Putamen (tissue), 1 donor: Measurements from ENCODE around the gene H1-8.
"Not testable (repeated sequence)": the region's sequence is repeated elsewhere in the genome, so short reads cannot be mapped to it uniquely, and the experiment has no call there.

Source experiments
- DNase-seq: peaks from one replicate; pipeline ENCODE4 v3.0.0-alpha.2; 2016; ENCODE audit warnings: low spot score

H1-8 gene

DNA sequence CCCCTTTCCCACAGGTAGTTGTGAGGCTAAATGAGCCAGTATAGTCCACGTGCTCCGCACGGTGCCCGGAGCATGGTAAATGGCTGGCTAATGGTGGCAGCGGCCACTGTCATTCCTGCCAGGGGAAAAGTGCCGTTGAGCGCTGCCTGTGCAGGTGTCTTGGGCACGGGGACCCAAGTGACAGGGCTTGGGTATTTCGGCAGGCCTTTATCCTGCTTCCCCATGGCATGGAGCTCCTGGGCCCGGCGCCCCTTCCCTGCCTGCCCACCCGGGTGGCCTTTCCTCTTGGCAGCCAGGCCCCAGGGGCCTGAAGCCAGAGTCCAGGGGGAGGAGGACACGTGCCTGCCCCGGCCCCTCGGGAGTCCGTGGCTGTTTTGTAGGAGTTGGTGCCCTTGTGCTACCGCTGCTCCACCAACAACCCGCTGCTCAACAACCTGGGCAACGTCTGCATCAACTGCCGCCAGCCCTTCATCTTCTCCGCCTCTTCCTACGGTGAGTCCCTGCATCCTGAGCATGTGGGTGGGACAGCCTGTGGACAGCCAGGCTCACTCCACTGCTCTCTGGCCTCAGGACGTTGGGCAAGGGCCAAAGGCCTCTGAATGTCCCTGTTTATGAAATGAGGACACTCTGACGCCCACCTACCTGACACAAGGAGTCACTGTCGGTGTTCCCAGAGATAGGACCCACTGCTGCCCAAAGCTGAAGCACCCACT, 27.7 kb upstream of the H1-8 start:
- DNase-seq: not testable (repeated sequence)

DNA sequence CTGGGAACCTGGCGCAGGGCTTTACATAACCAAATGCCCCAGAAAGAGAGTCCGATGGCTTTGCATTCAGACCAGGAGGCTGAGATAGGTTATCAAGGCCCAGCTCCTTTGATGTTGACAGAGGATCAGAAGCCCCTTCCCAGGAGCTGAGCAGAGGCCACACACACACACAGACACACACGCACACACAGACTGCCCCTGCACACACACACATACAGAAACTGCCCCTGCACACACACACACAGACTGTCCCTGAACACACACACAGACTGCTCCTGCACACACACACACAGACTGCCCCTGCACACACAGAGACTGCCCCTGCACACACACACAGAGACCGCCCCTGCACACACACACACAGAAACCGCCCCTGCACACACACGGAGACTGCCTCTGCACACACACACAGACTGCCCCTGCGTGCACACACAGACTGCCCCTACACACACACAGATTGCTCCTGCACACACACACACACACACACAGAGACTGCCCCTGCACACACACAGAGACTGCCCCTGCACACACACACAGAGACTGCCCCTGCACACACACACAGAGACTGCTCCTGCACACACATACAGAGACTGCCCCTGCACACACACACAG, 27.0 kb upstream of the H1-8 start:
- DNase-seq: not testable (repeated sequence)

DNA sequence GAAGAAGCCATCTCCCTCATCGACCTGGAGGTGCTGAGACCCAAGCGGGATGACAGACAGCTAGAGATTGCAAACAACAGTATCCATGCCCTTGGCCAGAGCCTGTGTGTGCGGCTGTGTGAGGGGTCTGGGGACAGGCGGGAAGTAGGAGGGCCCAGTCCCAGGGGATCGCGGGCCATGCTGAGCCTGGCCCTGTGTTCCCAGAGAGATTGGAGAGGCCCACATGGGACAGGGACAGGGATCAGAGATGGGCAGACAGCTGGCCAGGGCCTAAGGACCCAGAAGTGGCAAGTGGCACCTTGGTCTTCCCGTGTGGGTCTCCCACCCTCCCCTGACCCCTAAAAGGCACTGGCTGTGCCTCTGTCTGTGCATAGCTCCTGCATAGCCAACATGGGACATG, 25.5 kb upstream of the H1-8 start:
- DNase-seq: no peak

DNA sequence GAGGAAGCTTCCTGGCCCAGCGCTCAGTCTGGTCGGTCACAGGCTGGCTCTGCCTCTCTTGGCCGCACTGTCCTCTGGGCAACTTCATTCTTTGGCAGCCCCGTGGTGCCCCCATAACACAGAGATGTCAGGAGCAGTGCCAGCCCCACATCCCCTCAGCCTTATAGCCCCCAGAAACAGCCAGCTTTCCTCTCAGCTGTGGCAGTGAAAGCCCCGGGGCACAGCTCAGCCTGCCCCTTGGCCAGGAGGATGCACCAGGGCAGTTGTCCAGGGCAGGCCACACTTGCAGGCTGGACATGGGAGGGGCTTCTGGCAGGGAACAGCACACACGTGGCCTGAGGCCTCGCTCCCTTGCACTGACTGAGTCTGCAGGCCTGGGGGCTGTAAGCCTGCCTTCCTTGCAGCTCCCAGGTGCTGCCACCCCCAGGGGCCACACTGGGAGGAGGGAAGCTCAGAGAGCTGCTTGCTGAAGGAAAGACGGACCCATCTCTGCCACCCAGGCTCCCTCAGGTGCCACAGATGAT, 24.9 kb upstream of the H1-8 start:
- DNase-seq: no peak

DNA sequence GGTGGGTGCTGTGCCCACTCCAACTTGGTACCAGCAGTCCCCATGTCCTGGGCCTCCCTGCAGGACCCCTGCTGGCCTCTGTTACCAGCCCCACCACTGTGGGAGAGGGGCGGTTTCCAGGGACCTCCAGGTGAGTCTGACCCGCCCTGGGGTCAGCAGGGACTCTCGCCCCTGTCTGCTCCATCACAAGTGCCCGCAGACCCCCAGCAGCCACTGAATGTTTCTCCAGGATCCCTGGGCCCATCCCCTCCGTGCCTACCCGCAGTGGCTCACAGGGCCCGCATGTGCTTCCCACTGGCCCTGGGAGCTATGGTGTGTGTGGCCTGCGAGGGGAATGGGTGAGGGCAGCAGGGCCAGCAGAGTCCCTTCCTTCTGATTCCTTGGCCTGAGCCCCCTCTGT, 24.4 kb upstream of the H1-8 start:
- DNase-seq: no peak

- DNase-seq: no peak
These were observed 23.5 kb upstream of the H1-8 start for GRCh38 chr3:129519449-129519848.

DNA sequence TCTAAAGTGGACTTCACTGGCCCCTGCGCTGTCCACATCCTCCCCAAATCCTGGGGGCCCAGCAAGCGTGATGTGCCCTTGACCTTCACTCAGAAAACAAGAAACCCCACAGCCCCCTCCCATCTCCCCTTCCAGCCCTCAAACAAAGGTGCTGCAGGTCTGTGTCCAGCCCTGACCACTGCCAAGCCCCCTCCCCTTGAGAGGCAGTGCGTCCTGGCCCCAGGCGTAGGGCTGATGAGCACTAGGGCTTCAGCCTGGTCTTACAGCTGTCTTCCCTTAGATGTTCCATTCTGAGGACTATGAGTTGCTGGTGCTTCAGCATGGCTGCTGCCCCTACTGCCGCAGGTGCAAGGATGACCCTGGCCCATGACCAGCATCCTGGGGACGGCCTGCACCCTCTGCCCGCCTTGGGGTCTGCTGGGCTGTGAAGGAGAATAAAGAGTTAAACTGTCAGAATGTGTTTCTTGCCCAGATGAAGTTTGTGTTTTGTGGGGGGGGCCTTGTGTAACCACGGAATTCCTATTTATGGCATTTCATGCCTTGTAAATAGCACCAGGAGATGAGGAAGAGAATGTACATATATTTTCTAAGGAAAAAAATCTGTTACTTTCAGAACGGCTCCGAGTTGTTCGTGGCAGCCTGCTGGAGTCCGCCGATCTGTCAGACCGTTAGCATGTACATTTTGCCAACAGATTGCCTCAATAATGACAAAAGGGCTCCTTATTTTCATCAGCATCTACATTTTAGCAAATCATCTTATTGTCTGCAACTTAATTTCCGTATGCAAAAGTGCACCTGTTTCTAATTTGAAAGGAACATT, 22.9 kb upstream of the H1-8 start:
- DNase-seq: no peak

- DNase-seq: no peak
These were observed 22.0 kb upstream of the H1-8 start for GRCh38 chr3:129520960-129521359.

- DNase-seq: no peak
These were observed 21.4 kb upstream of the H1-8 start for GRCh38 chr3:129521611-129522010.

- DNase-seq: no peak
These were observed 20.0 kb upstream of the H1-8 start for GRCh38 chr3:129522953-129523352.

DNA sequence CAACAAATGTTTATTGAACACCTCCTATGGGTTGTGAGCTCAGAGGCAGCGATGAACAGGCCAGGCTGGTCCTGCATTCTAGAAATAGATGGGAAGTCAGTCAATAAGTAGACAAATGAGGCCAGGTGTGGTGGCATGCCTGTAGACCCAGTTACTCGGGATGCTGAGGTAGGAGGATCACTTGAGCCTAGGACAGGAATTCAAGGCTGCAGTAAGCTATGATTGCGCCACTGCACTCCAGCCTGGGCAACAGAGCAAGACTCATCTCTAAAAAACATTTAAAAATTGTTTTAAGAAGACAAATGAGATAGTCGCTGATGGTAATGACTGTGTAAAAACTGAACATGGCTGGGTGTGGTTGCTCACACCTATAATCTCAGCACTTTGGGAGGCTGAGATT, 18.9 kb upstream of the H1-8 start:
- DNase-seq: no peak

DNA sequence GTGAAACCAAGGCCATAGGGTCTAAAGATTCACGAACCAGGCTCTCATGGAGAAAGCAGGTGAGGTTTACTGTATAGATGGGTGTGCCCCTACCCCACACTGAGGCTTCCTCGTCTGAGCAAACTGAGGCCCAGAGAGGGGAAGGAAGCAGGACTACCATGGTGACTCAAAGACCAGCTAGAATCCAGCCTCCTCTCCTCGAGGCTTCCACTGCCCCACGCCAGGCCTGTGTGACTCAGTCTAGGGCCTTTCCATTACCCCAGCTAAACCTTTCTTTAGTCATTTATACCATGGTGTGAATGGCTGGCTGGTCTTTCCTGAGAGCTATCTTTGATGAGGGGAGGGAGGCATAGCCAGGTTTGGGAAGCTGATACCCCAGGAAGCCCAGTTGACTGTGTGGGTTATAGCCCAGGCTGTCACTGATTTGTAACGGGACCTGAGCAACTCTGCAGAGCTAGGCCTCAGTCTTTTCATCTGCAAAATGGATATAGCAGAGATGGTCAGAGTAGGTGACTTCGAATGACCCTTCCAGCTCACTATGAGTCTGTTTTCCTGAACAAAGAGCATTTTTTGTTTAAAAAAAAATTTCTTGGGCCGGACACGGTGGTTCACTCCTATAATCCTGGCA, 17.5 kb upstream of the H1-8 start:
- no peak for DNase-seq

DNA sequence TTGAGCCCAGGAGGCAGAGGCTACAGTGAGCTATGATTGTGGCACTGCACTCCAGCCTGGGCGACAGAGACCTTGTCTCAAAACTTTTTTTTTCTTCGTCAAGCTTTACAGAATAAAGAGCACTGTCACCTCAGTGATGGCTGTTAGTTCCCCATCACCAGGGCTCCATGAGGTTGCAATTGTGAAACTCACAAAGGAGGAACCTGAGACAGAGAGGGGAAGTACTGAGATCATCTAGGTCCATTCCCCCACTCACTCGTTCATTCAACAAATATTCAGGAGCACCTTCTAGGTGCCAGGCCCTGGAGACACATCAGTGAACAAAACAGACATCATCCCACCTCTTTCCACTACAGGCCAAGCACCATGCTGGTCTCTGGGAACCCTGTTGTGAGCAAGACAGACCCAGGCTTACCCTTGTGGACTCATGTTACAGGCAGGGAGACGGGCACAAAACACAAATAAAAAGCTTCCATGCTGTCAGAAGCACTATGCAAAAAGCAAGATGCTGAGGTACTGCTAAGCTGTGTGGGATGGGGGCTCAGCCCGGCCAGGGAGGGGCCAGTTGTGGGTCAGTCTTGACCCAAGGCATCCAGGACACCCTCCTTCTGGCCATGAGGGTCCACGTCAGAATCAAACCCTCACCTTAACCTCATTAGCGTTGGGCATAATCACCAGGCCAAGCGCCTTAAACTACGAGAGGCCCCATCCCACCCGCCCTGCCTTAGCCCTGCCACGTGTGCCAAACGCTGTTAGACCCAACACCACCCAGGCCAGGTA, 16.7 kb upstream of the H1-8 start:
- DNase-seq: no peak

DNA sequence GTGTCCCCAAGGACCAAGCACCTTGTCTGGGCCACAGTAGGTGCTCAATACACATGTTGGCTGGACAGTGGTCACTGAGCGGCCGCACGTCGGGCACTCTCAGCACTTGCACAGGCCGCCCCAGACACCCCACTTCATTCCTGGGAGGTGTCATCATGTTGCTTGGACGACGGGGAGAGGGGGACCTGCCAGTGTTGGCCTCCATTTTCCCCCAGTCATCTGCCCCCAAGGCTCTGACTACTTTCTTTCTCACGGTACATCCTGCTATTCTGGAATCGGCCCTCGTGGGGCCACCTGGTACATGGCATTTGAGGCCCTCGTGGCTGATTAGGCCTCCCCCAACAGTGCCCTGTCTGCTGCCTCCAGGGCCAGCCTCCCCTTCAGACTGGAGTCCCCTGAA, 15.7 kb upstream of the H1-8 start:
- DNase-seq: no peak

DNA sequence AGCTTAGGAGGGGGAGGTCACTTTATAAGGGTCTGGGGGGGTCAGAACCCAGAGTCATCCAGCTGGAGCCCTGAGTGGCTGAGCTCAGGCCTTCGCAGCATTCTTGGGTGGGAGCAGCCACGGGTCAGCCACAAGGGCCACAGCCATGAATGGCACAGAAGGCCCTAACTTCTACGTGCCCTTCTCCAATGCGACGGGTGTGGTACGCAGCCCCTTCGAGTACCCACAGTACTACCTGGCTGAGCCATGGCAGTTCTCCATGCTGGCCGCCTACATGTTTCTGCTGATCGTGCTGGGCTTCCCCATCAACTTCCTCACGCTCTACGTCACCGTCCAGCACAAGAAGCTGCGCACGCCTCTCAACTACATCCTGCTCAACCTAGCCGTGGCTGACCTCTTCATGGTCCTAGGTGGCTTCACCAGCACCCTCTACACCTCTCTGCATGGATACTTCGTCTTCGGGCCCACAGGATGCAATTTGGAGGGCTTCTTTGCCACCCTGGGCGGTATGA, 14.3 kb upstream of the H1-8 start, which contains the start of gene RHO:
TSS of gene RHO (plus strand) at position 51 of the 512 bp plus-strand sequence. CDS start at position 146, 95 bp downstream.
- DNase-seq: no peak

- DNase-seq: no peak
These were observed 13.4 kb upstream of the H1-8 start for GRCh38 chr3:129529436-129530210.

- DNase-seq: no peak
These were observed 12.7 kb upstream of the H1-8 start for GRCh38 chr3:129530251-129530791.

DNA sequence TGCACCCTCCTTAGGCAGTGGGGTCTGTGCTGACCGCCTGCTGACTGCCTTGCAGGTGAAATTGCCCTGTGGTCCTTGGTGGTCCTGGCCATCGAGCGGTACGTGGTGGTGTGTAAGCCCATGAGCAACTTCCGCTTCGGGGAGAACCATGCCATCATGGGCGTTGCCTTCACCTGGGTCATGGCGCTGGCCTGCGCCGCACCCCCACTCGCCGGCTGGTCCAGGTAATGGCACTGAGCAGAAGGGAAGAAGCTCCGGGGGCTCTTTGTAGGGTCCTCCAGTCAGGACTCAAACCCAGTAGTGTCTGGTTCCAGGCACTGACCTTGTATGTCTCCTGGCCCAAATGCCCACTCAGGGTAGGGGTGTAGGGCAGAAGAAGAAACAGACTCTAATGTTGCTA, 12.2 kb upstream of the H1-8 start:
- no peak for DNase-seq

DNA sequence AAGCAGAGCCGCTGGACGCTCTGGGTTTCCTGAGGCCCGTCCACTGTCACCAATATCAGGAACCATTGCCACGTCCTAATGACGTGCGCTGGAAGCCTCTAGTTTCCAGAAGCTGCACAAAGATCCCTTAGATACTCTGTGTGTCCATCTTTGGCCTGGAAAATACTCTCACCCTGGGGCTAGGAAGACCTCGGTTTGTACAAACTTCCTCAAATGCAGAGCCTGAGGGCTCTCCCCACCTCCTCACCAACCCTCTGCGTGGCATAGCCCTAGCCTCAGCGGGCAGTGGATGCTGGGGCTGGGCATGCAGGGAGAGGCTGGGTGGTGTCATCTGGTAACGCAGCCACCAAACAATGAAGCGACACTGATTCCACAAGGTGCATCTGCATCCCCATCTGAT, 11.3 kb upstream of the H1-8 start:
- no peak for DNase-seq

- no peak for DNase-seq
These were observed 10.7 kb upstream of the H1-8 start for GRCh38 chr3:129532261-129532660.
